IMR-90 (cell line): ENCODE data around the gene RPS27. TPM values are rescaled to one million over a fixed set of nuclear protein-coding genes. Genes with fewer than 3 reads are reported as not detected.
A peak's percentile ranks its signal among the peaks of the same experiment; 100 is the strongest.

Experiments used
- ATAC-seq: fragments of 200-7000 bp; cut with Tn5 transposase; 2 replicates; pipeline ENCODE4 v1.9.1; 2020; ENCODE audit warnings: low read depth, mild to moderate bottlenecking, moderate library complexity
- BruUV-seq: library from RNA; stranded (reverse); fragments of 400-500 nt; replicated peaks from 2 replicates; lab custom pipeline; 2021; lab: Mats Ljungman, UMichigan
- CTCF ChIA-PET: fragments of 300-600 bp; formaldehyde crosslinking; extraction: SDS; loops from one replicate; lab custom pipeline; 2021; ENCODE audit warnings: antibody characterized with exemption; lab: Yijun Ruan, JAX
- POLR2A ChIA-PET: fragments of 300-600 bp; sonication (Branson Sonifier 250); formaldehyde crosslinking; loops from one replicate; lab custom pipeline; 2022; ENCODE audit warnings: antibody characterized with exemption; ENCODE audit not compliant: unreplicated experiment; lab: Charles Lee
- DNase-seq: peaks from one replicate; pipeline ENCODE4 v3.0.0; 2013
- H2AFZ ChIP-seq: replicated peaks from 2 replicates; pipeline ENCODE3; 2013; ENCODE audit warnings: low read length, mild to moderate bottlenecking; ENCODE audit not compliant: poor library complexity
- H2AK5ac ChIP-seq: 2 replicates; pipeline ENCODE4 v1.6.1; 2013; ENCODE audit warnings: low read depth, low read length, inconsistent platforms
- H2AK9ac ChIP-seq: replicated peaks from 2 replicates; pipeline ENCODE3; 2013; ENCODE audit warnings: mild to moderate bottlenecking, low read depth, low read length, moderate library complexity; ENCODE audit not compliant: poor library complexity
- H2BK120ac ChIP-seq: 2 replicates; pipeline ENCODE4 v1.6.1; 2013; ENCODE audit warnings: low read depth, low read length, inconsistent platforms
- H2BK15ac ChIP-seq: 3 replicates; pipeline ENCODE4 v1.6.1; 2013; ENCODE audit warnings: low read depth, low read length, inconsistent platforms
- H2BK20ac ChIP-seq: 2 replicates; pipeline ENCODE4 v1.6.1; 2013; ENCODE audit warnings: low read depth, mild to moderate bottlenecking, inconsistent platforms, low read length, moderate library complexity
- H2BK5ac ChIP-seq: 2 replicates; pipeline ENCODE4 v1.6.1; 2013; ENCODE audit warnings: mild to moderate bottlenecking, low read depth, low read length, inconsistent platforms; ENCODE audit not compliant: poor library complexity, severe bottlenecking
- H3K14ac ChIP-seq: replicated peaks from 2 replicates; pipeline ENCODE4 v1.6.1; 2013; ENCODE audit warnings: low read depth, low read length, inconsistent platforms
- H3K18ac ChIP-seq: 2 replicates; pipeline ENCODE4 v1.6.1; 2013; ENCODE audit warnings: low read depth, low read length, control low read depth
- H3K23ac ChIP-seq: 2 replicates; pipeline ENCODE4 v1.6.1; 2013; ENCODE audit warnings: low read depth, low read length, inconsistent platforms
- H3K27ac ChIP-seq: 2 replicates; pipeline ENCODE4 v1.5.1; 2013; ENCODE audit warnings: mild to moderate bottlenecking, control low read depth, low read length; ENCODE audit not compliant: insufficient read depth
- H3K27me3 ChIP-seq: 2 replicates; pipeline ENCODE4 v1.6.1; 2013; ENCODE audit warnings: low read length; ENCODE audit not compliant: control insufficient read depth, insufficient read depth
- H3K36me3 ChIP-seq: 2 replicates; pipeline ENCODE4 v1.6.1; 2013; ENCODE audit warnings: low read length, mixed read lengths; ENCODE audit not compliant: control insufficient read depth, insufficient read depth
- H3K4ac ChIP-seq: 2 replicates; pipeline ENCODE4 v1.6.1; 2013; ENCODE audit warnings: low read depth, low read length, inconsistent platforms
- H3K4me1 ChIP-seq: 2 replicates; pipeline ENCODE4 v1.6.1; 2013; ENCODE audit warnings: low read length, mixed read lengths; ENCODE audit not compliant: control insufficient read depth, insufficient read depth
- H3K4me2 ChIP-seq: 2 replicates; pipeline ENCODE4 v1.6.1; 2013; ENCODE audit warnings: low read depth, mild to moderate bottlenecking, control low read depth, low read length, moderate library complexity
- H3K4me3 ChIP-seq: 2 replicates; pipeline ENCODE4 v1.5.1; 2013; ENCODE audit warnings: low read depth, mild to moderate bottlenecking, control low read depth, low read length, moderate library complexity; ENCODE audit not compliant: insufficient read depth
- H3K56ac ChIP-seq: 2 replicates; pipeline ENCODE4 v1.6.1; 2013; ENCODE audit warnings: low read length, inconsistent platforms; ENCODE audit not compliant: insufficient read depth; ENCODE audit errors: extremely low read depth
- H3K79me1 ChIP-seq, 2 experiments: 2 replicates each; pipeline ENCODE4 v1.6.1; 2013; ENCODE audit warnings: low read length in 2 of 2, inconsistent platforms in 1 of 2, low read depth in 1 of 2
- H3K9ac ChIP-seq: 2 replicates; pipeline ENCODE4 v1.6.1; 2013; ENCODE audit warnings: low read depth, low read length, control low read depth
- H3K9me1 ChIP-seq: 2 replicates; pipeline ENCODE4 v1.6.1; 2013; ENCODE audit warnings: low read length, inconsistent platforms; ENCODE audit not compliant: insufficient read depth
- H3K9me3 ChIP-seq: 2 replicates; pipeline ENCODE4 v1.6.1; 2013; ENCODE audit warnings: low read length; ENCODE audit not compliant: control insufficient read depth, insufficient read depth
- H4K20me1 ChIP-seq: 2 replicates; pipeline ENCODE4 v1.6.1; 2013; ENCODE audit warnings: low read length, inconsistent platforms; ENCODE audit not compliant: insufficient read depth
- H4K5ac ChIP-seq: 2 replicates; pipeline ENCODE4 v1.6.1; 2013; ENCODE audit warnings: mild to moderate bottlenecking, low read depth, low read length, control low read depth
- H4K8ac ChIP-seq, 2 experiments: 2 replicates each; pipeline ENCODE4 v1.6.1; 2013; ENCODE audit warnings: low read depth in 2 of 2, low read length in 2 of 2, control low read depth in 1 of 2, inconsistent platforms in 1 of 2
- H4K91ac ChIP-seq: 2 replicates; pipeline ENCODE4 v1.6.1; 2013; ENCODE audit warnings: low read depth, low read length, inconsistent platforms; ENCODE audit not compliant: insufficient read depth
- BHLHE40 ChIP-seq: fragments of 150-350 bp; IDR thresholded peaks from 2 replicates; pipeline ENCODE4 v1.6.1; 2016; ENCODE audit warnings: mild to moderate bottlenecking, low read depth, low read length
- CEBPB ChIP-seq: IDR thresholded peaks from 2 replicates; pipeline ENCODE4 v1.6.1; 2012; ENCODE audit warnings: low read depth, low read length, improper control_type of control experiment
- ELK1 ChIP-seq: fragments of 150-350 bp; IDR thresholded peaks from 2 replicates; pipeline ENCODE4 v1.6.1; 2016; ENCODE audit warnings: low read depth, mild to moderate bottlenecking, low read length, moderate library complexity, borderline replicate concordance
- MAZ ChIP-seq: IDR thresholded peaks from 2 replicates; pipeline ENCODE4 v1.6.1; 2012; ENCODE audit warnings: low read depth, mild to moderate bottlenecking, low read length, improper control_type of control experiment, moderate library complexity, borderline replicate concordance
- MXI1 ChIP-seq: IDR thresholded peaks from 2 replicates; pipeline ENCODE4 v1.6.1; 2012; ENCODE audit warnings: low read depth, mild to moderate bottlenecking, low read length, moderate library complexity, borderline replicate concordance
- NFE2L2 ChIP-seq: fragments of 150-350 bp; IDR thresholded peaks from 2 replicates; pipeline ENCODE4 v1.6.1; 2016; ENCODE audit warnings: low read depth, mild to moderate bottlenecking, low read length
- POLR2A ChIP-seq: IDR thresholded peaks from 2 replicates; pipeline ENCODE4 v1.6.1; 2012; ENCODE audit warnings: mild to moderate bottlenecking, low read depth, low read length
- RAD21 ChIP-seq: IDR thresholded peaks from 2 replicates; pipeline ENCODE4 v1.6.1; 2012; ENCODE audit warnings: low read length, improper control_type of control experiment
- RCOR1 ChIP-seq: IDR thresholded peaks from 2 replicates; pipeline ENCODE4 v1.6.1; 2012; ENCODE audit warnings: mild to moderate bottlenecking, low read length, improper control_type of control experiment; ENCODE audit not compliant: insufficient replicate concordance
- RFX5 ChIP-seq: IDR thresholded peaks from 2 replicates; pipeline ENCODE4 v1.8.0; 2012; ENCODE audit warnings: low read depth, mild to moderate bottlenecking, low read length, moderate library complexity
- USF2 ChIP-seq: fragments of 150-350 bp; IDR thresholded peaks from 2 replicates; pipeline ENCODE4 v1.6.1; 2017; ENCODE audit warnings: mild to moderate bottlenecking, antibody characterized with exemption, low read length, low read depth
- WGBS, 2 experiments: methylation state at CpG; one replicate each; pipeline versions ENCODE4 v1.1.5 to v1.1.7; 2013; ENCODE audit warnings: missing lambda C conversion rate in 2 of 2; ENCODE audit not compliant: insufficient read length in 1 of 2; ENCODE audit errors: extremely low coverage in 2 of 2; 5-methylcytosine and 5-hydroxymethylcytosine counted together
- dilution Hi-C: fragments of 300-500 bp; cut with HindIII; formaldehyde crosslinking; loops from one replicate; pipeline ENCODE4 v1.14.3; 2018; ENCODE audit warnings: low sequenced_read_pairs; ENCODE audit not compliant: unreplicated experiment
- in situ Hi-C: fragments of 300-500 bp; cut with MboI; formaldehyde crosslinking; loops from 3 replicates; pipeline ENCODE4 v1.14.3; 2019; ENCODE audit warnings: low sequenced_read_pairs, inconsistent platforms, mixed read lengths
- intact Hi-C: fragments of 100-400 bp; cut with micrococcal nuclease; formaldehyde crosslinking; loops from 2 replicates; pipeline ENCODE4 v1.10.0; 2022
- polyA plus RNA-seq, 3 experiments: library from polyadenylated mRNA; depleted of rRNA; stranded (reverse); fragments of >200 nt; gene quantifications; 2 replicates each; pipeline ENCODE4 v1.2.3, GENCODE V29; 2012; ENCODE audit warnings: low replicate concordance in 1 of 3
- total RNA-seq: library from RNA; depleted of rRNA; stranded (reverse); fragments of >200 nt; gene quantifications from 2 replicates; pipeline ENCODE4 v1.2.3, GENCODE V29; 2012

The RPS27 gene
- total and polyA plus RNA-seq, 2 of the 4 experiments (the other 2 are of a cell fraction): 320 to 6,236 TPM

- TF ChIP-seq RFX5 (no peak), RCOR1 (no peak), CEBPB (no peak), NFE2L2 (0 out of 2 replicates have a peak, but pooled peaks have one; percentile 1)
Measured at GRCh38 chr1:153958111-153958960, 32.2 kb upstream of the RPS27 start, which contains the start of gene CRTC2 (continued).

- ChIA-PET CTCF (interaction anchor here (1.0 kb wide), 1 partner anchor 9 kb away, joined by 3 read pairs; the partner anchor contains the start of gene CREB3L4), POLR2A (interaction anchor here (1.3 kb wide), 1 partner anchor 32 kb away, joined by 3 read pairs; the partner anchor contains the start of gene RPS27)
- H2BK5ac ChIP-seq: peak overlapping the region; percentile 46
- ATAC-seq: no peak
- no peak overlapping the region; the same call in 2 of the 3 replicates for H2BK15ac ChIP-seq
- H4K8ac ChIP-seq: peak overlapping the region in 1 of 2 experiments; percentile 86; a peak in 2 of 4 replicates
- H3K9me1 ChIP-seq: peaks cover 25% of the 10 kb centered on the region
- H2AK9ac ChIP-seq: peak overlapping the region; percentile 6
- H3K79me1 ChIP-seq: peaks cover 14 to 77% of the 10 kb centered on the region in 2 experiments
- dilution Hi-C loops (no loop called here), intact Hi-C loops (no loop called here), in situ Hi-C loops (loop anchor here (25.0 kb wide), 1 partner anchor 422 kb away; the partner anchor contains the start of genes S100A3, S100A4, S100A5 and S100A6)
- H2AFZ ChIP-seq: peak overlapping the region; percentile 86
- no peaks in the 10 kb centered on the region for H3K9me3 ChIP-seq
- no peak overlapping the region for H3K18ac ChIP-seq
- peaks cover 38% of the 10 kb centered on the region for H4K20me1 ChIP-seq
- H3K4me2 ChIP-seq: peak overlapping the region; percentile 71
- H2AK5ac ChIP-seq: peak overlapping the region; percentile 12; the same call in 1 of the 2 replicates
- peak overlapping the region; percentile 46; the same call in 1 of the 2 replicates for H4K5ac ChIP-seq
- H3K27me3 ChIP-seq: no peaks in the 10 kb centered on the region
- H3K9ac ChIP-seq: peak overlapping the region; percentile 45
- H3K4ac ChIP-seq: peak overlapping the region; percentile 81
- H3K4me3 ChIP-seq: no peak overlapping the region
- no TSS peak for BruUV-seq
- no peak overlapping the region for H4K91ac ChIP-seq
- H3K14ac ChIP-seq: peak overlapping the region; percentile 11
- H3K23ac ChIP-seq: peak overlapping the region; percentile 0; the same call in 1 of the 2 replicates
- H2BK20ac ChIP-seq: no peak overlapping the region
- WGBS, 2 experiments: no CpG with 5 or more reads among the region's 4 CpGs
- peak overlapping the region; percentile 57; the same call in 1 of the 2 replicates for H3K27ac ChIP-seq
- DNase-seq: no peak
- peaks cover 20% of the 10 kb centered on the region for H3K36me3 ChIP-seq
- H3K56ac ChIP-seq: no peak overlapping the region
- no peak overlapping the region for H2BK120ac ChIP-seq
- H3K4me1 ChIP-seq: peaks cover 16% of the 10 kb centered on the region
- TF ChIP-seq POLR2A (no peak), RAD21 (no peak), ELK1 (no peak), USF2 (no peak), MAZ (no peak), BHLHE40 (no peak), RCOR1 (no peak), MXI1 (no peak)
Measured at GRCh38 chr1:153958961-153959260, 31.7 kb upstream of the RPS27 start.
